ENCODE results near the gene SPON1.

DNA sequence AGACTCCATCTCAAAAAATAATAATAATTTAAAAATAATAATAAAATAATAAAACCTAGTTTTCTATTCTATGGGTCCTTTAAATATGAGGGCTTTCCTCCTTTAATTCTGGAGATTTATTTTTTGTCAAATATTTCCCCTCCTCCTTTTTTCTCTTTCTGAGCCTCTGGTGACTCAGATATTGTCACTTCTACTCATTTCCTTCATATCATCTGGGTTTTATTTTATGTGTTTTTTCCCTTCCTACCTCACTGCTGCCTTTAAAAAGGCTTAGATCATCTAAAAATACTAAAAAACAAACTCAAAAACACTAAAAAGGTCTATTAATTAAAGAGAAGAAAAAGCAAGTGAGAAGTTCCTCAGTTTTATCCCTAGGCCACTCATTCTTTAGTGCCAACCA is 138.9 kb downstream of the SPON1 start:
- no peak for TF ChIP-seq EP300 (IDR thresholded peaks at IDR 0.05)
- TF ChIP-seq, protein P1, sequence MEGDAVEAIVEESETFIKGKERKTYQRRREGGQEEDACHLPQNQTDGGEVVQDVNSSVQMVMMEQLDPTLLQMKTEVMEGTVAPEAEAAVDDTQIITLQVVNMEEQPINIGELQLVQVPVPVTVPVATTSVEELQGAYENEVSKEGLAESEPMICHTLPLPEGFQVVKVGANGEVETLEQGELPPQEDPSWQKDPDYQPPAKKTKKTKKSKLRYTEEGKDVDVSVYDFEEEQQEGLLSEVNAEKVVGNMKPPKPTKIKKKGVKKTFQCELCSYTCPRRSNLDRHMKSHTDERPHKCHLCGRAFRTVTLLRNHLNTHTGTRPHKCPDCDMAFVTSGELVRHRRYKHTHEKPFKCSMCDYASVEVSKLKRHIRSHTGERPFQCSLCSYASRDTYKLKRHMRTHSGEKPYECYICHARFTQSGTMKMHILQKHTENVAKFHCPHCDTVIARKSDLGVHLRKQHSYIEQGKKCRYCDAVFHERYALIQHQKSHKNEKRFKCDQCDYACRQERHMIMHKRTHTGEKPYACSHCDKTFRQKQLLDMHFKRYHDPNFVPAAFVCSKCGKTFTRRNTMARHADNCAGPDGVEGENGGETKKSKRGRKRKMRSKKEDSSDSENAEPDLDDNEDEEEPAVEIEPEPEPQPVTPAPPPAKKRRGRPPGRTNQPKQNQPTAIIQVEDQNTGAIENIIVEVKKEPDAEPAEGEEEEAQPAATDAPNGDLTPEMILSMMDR (IDR thresholded peaks at IDR 0.05): no peak
